HCT116 (cell line): ENCODE measurements around the gene ADAM23.

Source experiments
- CTCF ChIP-seq, 3 experiments: fragments of 200-600 bp in 1 of 3; sonication (generic) in 1 of 3; IDR thresholded peaks in 2 of 3; conservative IDR thresholded peaks in 1 of 3; 2 replicates each; pipeline ENCODE4 v1.5.1; 2012 to 2017; ENCODE audit warnings: low read depth in 2 of 3, low read length in 2 of 3, antibody characterized with exemption in 1 of 3, borderline replicate concordance in 1 of 3, control low read depth in 1 of 3, mild to moderate bottlenecking in 1 of 3, mixed read lengths in 1 of 3, mixed run types in 1 of 3, moderate library complexity in 1 of 3; ENCODE audit not compliant: insufficient read depth in 1 of 3
- EZH2 ChIP-seq: fragments of 200-600 bp; sonication (generic); IDR thresholded peaks from 2 replicates; pipeline ENCODE4 v1.6.1; 2017; ENCODE audit warnings: antibody characterized with exemption, mixed run types
- MAX ChIP-seq: IDR thresholded peaks from 2 replicates; pipeline ENCODE4 v1.6.1; 2012
- POLR2AphosphoS5 ChIP-seq: IDR thresholded peaks from 2 replicates; pipeline ENCODE4 v1.6.1; 2011; ENCODE audit warnings: mild to moderate bottlenecking, low read depth, low read length, moderate library complexity
- RAD21 ChIP-seq: IDR thresholded peaks from 2 replicates; pipeline ENCODE4 v1.6.1; 2012; ENCODE audit warnings: low read depth, mild to moderate bottlenecking
- REST ChIP-seq: IDR thresholded peaks from 2 replicates; pipeline ENCODE4 v1.6.1; 2012; ENCODE audit warnings: low read depth
- SIN3A ChIP-seq: IDR thresholded peaks from 2 replicates; pipeline ENCODE4 v1.6.1; 2012; ENCODE audit warnings: low read depth
- SP1 ChIP-seq: IDR thresholded peaks from 2 replicates; pipeline ENCODE4 v1.6.1; 2012; ENCODE audit warnings: low read depth
- TCF7L2 ChIP-seq: IDR thresholded peaks from 2 replicates; pipeline ENCODE4 v1.7.0; 2011; ENCODE audit warnings: borderline replicate concordance, inconsistent platforms; ENCODE audit not compliant: insufficient read depth, insufficient read length; ENCODE audit errors: extremely low read depth
- YY1 ChIP-seq: IDR thresholded peaks from 2 replicates; pipeline ENCODE4 v1.6.1; 2011; ENCODE audit warnings: low read length, low read depth, moderate library complexity, mild to moderate bottlenecking; ENCODE audit not compliant: insufficient replicate concordance; ENCODE audit errors: extremely low read depth
- ZBTB33 ChIP-seq: IDR thresholded peaks from 2 replicates; pipeline ENCODE4 v1.6.1; 2011; ENCODE audit warnings: mild to moderate bottlenecking, low read length, moderate library complexity; ENCODE audit not compliant: insufficient replicate concordance; ENCODE audit errors: extremely low read depth
- ZFX ChIP-seq: fragments of 450-650 bp; IDR thresholded peaks from 2 replicates; pipeline ENCODE4 v1.6.1; 2017

- no peak for TF ChIP-seq POLR2AphosphoS5
- TF ChIP-seq CTCF (IDR thresholded peaks at IDR 0.05 in 2 of 3, conservative IDR thresholded peaks at IDR 0.05 in 1 of 3; ENCODE audit: borderline replicate concordance in 1 of 3, insufficient read depth in 1 of 3, low read depth in 2 of 3, low read length in 2 of 3): no peak
- no peak for TF ChIP-seq SP1
- no peak for TF ChIP-seq MAX
- no peak for TF ChIP-seq RAD21
- TF ChIP-seq ZBTB33: no peak
- no peak for TF ChIP-seq YY1
- TF ChIP-seq EZH2: no peak
- TF ChIP-seq SIN3A: no peak
- no peak for TF ChIP-seq ZFX
- no peak for TF ChIP-seq REST
- TF ChIP-seq TCF7L2: no peak
These were observed 10.9 kb upstream of the ADAM23 start for GRCh38 chr2:206432193-206433082.
